ENCODE measurements around the gene UQCC2.

The UQCC2 gene

DNA sequence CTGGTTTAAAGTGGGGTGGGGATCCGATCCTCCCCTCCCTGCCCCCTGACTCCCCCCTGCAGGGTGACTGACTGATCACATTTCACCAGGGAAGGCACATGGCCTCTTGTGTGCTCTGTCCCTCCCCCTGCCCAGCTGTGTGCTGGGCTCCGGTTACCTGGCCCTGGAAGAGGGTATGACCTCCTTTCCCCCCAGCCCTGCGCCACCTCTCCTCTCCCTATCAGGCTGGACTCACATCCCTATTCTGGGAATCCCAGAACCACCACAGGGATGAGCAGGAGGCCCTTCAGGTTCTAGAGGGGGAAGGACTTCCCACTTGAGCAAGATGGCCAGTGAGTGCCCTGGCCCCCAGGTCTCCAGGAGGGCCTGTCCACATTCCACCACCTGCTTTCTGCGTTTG is 37.3 kb upstream of the UQCC2 start:
- no peak for TF ChIP-seq SIN3A (IDR thresholded peaks at IDR 0.05; ENCODE audit: borderline replicate concordance, insufficient read depth, low read length)
- no peak for TF ChIP-seq TAF1 (IDR thresholded peaks at IDR 0.05; ENCODE audit: borderline replicate concordance, insufficient read depth, low read length)
- TF ChIP-seq FOXP2 (optimal IDR thresholded peaks at IDR 0.05; ENCODE audit: borderline replicate concordance, extremely low read depth, extremely low read length, insufficient read depth) = no peak
- TF ChIP-seq, protein P1, sequence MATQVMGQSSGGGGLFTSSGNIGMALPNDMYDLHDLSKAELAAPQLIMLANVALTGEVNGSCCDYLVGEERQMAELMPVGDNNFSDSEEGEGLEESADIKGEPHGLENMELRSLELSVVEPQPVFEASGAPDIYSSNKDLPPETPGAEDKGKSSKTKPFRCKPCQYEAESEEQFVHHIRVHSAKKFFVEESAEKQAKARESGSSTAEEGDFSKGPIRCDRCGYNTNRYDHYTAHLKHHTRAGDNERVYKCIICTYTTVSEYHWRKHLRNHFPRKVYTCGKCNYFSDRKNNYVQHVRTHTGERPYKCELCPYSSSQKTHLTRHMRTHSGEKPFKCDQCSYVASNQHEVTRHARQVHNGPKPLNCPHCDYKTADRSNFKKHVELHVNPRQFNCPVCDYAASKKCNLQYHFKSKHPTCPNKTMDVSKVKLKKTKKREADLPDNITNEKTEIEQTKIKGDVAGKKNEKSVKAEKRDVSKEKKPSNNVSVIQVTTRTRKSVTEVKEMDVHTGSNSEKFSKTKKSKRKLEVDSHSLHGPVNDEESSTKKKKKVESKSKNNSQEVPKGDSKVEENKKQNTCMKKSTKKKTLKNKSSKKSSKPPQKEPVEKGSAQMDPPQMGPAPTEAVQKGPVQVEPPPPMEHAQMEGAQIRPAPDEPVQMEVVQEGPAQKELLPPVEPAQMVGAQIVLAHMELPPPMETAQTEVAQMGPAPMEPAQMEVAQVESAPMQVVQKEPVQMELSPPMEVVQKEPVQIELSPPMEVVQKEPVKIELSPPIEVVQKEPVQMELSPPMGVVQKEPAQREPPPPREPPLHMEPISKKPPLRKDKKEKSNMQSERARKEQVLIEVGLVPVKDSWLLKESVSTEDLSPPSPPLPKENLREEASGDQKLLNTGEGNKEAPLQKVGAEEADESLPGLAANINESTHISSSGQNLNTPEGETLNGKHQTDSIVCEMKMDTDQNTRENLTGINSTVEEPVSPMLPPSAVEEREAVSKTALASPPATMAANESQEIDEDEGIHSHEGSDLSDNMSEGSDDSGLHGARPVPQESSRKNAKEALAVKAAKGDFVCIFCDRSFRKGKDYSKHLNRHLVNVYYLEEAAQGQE (IDR thresholded peaks at IDR 0.05; ENCODE audit: insufficient read depth in 1 of 2, low read depth in 2 of 2, low read length in 2 of 2) = no peak
- no peak for TF ChIP-seq POLR2AphosphoS5 (IDR thresholded peaks at IDR 0.05; ENCODE audit: low read depth, low read length)

DNA sequence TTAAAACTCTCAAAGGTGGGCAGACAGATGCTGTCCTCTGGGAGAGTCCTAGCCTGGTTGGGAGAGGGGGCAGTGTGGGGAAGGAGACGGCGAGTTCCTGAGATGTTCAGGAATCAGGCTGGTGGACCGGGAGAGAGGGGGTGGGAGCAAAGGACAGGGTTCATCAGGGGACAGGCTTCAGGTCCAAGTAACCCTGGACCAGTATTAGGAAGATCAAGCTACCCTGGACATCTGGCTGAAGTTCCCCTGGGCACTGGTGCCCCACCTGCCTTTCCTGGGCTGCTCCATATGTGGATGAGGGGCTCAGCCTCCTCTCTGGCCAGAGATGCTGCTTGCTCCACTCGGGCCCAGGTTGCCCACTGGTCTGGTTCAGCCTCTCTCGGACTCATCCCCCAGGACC is 36.3 kb upstream of the UQCC2 start:
- TF ChIP-seq, protein P1 (IDR thresholded peaks at IDR 0.05; ENCODE audit: insufficient read depth in 1 of 2, low read depth in 2 of 2, low read length in 2 of 2) = no peak
- TF ChIP-seq POLR2AphosphoS5 (IDR thresholded peaks at IDR 0.05; ENCODE audit: low read depth, low read length) = no peak
- no peak for TF ChIP-seq FOXP2 (optimal IDR thresholded peaks at IDR 0.05; ENCODE audit: borderline replicate concordance, extremely low read depth, extremely low read length, insufficient read depth)
- TF ChIP-seq TAF1 (IDR thresholded peaks at IDR 0.05; ENCODE audit: borderline replicate concordance, insufficient read depth, low read length) = no peak
- TF ChIP-seq SIN3A (IDR thresholded peaks at IDR 0.05; ENCODE audit: borderline replicate concordance, insufficient read depth, low read length) = no peak

DNA sequence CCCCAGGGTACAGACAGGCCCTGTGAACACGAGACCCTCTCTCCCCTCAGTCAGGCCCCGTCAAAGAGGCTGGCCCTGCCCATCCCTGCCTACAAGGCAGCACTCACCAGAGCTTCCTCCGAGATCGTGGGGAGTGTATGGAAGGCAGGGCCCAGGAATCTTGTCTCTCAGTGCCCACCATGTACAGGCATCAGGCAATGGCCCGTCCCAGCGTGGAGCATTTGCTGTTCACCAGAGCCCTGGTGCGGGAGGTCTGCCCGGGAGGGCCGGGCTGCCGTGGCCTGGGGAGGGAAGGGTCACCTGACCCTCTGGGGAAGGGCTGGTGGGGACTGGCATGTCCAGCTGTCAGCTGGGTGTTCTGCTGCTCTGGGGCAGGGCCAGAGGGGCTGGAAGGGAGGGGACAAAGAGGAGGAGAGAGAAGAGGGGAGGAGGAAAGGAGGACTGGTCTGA is 35.2 kb upstream of the UQCC2 start, which contains the start of gene IP6K3:
IP6K3 (minus strand) TSS at position 255 of the 450 bp plus-strand sequence. CDS start 11,429 bp downstream, outside the sequence.
- TF ChIP-seq TAF1 (IDR thresholded peaks at IDR 0.05; ENCODE audit: borderline replicate concordance, insufficient read depth, low read length) (no peak), POLR2AphosphoS5 (IDR thresholded peaks at IDR 0.05; ENCODE audit: low read depth, low read length) (no peak), FOXP2 (optimal IDR thresholded peaks at IDR 0.05; ENCODE audit: borderline replicate concordance, extremely low read depth, extremely low read length, insufficient read depth) (no peak), SIN3A (IDR thresholded peaks at IDR 0.05; ENCODE audit: borderline replicate concordance, insufficient read depth, low read length) (no peak)
- TF ChIP-seq, protein P1 (IDR thresholded peaks at IDR 0.05; ENCODE audit: insufficient read depth in 1 of 2, low read depth in 2 of 2, low read length in 2 of 2) = no peak

DNA sequence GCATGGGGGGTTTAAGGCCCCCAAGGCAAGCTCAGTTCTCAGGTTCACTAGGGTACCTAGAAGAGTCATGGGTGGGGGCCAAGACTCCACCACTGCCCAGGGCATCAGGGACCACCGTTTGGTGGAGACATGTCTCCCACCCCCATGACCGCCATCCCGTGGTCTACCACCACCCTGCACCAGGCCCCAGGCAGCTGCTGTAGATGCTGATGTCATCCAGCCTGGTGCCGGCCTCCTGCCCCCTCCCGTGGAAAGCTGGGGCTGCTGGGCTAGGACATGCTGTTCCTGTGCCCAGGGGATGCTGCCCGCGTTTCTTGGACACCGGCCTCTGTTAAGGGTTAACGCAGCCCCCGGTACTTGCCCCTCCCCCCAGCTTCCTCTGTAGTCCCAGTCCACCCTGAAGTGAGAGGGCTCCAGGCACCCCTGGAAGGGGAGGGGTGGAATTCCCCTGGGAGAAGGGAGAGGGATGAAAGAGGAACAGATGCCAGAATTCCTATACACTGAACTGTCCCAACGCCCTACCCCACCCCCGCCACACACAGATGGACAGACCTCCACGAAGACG is 34.6 kb upstream of the UQCC2 start:
- TF ChIP-seq SIN3A (IDR thresholded peaks at IDR 0.05; ENCODE audit: borderline replicate concordance, insufficient read depth, low read length) = no peak
- no peak for TF ChIP-seq TAF1 (IDR thresholded peaks at IDR 0.05; ENCODE audit: borderline replicate concordance, insufficient read depth, low read length)
- no peak for TF ChIP-seq FOXP2 (optimal IDR thresholded peaks at IDR 0.05; ENCODE audit: borderline replicate concordance, extremely low read depth, extremely low read length, insufficient read depth)
- no peak for TF ChIP-seq POLR2AphosphoS5 (IDR thresholded peaks at IDR 0.05; ENCODE audit: low read depth, low read length)
- TF ChIP-seq, protein P1 (IDR thresholded peaks at IDR 0.05; ENCODE audit: insufficient read depth in 1 of 2, low read depth in 2 of 2, low read length in 2 of 2) = no peak
